ENCODE results near the gene TSC22D1.

DNA sequence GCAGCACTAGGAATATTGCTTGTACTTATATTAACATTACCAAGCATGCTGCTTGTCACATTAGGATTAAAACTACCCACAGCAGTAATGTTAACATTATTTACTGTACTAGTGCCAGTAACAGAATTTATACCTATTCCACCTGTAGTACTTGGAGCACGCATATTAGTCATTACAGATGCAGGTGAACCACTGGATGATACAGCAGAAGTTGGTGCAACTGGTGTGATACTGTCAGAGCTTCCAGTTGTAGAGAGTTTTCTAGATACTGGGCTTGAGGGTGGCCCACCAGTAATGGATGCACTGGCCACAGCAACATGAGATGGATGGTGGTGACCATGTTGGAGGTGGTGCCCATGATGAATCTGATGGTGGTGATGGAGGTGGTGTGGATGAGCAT lies 1.1 kb downstream of the TSC22D1 start:
- TF ChIP-seq, protein P1, sequence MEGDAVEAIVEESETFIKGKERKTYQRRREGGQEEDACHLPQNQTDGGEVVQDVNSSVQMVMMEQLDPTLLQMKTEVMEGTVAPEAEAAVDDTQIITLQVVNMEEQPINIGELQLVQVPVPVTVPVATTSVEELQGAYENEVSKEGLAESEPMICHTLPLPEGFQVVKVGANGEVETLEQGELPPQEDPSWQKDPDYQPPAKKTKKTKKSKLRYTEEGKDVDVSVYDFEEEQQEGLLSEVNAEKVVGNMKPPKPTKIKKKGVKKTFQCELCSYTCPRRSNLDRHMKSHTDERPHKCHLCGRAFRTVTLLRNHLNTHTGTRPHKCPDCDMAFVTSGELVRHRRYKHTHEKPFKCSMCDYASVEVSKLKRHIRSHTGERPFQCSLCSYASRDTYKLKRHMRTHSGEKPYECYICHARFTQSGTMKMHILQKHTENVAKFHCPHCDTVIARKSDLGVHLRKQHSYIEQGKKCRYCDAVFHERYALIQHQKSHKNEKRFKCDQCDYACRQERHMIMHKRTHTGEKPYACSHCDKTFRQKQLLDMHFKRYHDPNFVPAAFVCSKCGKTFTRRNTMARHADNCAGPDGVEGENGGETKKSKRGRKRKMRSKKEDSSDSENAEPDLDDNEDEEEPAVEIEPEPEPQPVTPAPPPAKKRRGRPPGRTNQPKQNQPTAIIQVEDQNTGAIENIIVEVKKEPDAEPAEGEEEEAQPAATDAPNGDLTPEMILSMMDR (conservative IDR thresholded peaks at IDR 0.05; ENCODE audit: low read depth, low read length): no peak
- TF ChIP-seq EZH2 (IDR thresholded peaks at IDR 0.05; ENCODE audit: low read length, unreplicated experiment): no peak
